GM19193 (cell line): ENCODE data around the gene PPP6R3.

ENCODE experiments used
- POLR2A ChIP-seq: IDR thresholded peaks from 4 replicates; pipeline ENCODE4 v1.6.1; 2011; ENCODE audit not compliant: insufficient read depth, insufficient read length; ENCODE audit errors: extremely low read depth

Gene PPP6R3

DNA sequence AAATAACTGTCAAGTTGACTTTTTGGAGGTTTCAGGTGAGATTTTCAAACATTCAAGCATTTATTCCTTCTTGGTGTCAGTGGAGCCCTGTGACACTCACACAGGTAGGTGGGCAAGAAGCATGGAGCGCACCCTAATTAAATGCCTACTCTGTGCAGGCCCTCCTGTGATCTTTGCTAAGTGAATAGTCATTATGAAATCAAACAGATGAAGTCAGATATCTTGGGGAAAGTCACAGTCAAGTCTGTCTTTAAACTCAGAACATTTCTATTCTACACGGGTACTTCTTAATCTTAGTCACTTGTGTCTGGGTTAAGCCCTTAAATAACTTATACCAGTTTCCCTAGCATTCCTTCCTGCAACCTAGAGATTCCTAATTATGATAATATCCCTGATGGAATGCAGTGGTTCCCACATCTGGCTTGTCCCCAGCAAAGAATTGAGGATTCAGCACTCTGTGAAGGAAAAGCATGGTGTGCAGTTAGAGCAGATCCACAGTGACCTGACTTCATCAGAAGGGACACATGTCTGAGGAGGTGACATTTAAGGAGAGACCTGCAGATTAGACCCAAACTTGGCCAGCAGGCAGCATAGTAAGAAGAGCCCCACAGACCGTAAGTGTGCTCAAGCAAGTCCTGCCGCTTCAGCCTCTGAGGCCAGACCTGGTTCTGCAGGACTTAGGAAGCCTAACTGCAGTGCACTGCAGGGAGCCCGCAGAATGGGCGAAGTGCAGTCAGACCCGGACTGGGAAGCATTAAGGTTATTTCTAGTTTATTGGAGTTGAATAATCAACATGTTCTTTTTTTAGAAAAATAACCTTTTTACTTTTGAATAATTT is 138.5 kb downstream of the PPP6R3 start:
- TF ChIP-seq POLR2A = no peak

GRCh38 chr11:68601147-68601546 is 140.6 kb downstream of the PPP6R3 start:
- TF ChIP-seq POLR2A = no peak

- TF ChIP-seq POLR2A = no peak
Measured at GRCh38 chr11:68609761-68610160, 149.2 kb downstream of the PPP6R3 start.

DNA sequence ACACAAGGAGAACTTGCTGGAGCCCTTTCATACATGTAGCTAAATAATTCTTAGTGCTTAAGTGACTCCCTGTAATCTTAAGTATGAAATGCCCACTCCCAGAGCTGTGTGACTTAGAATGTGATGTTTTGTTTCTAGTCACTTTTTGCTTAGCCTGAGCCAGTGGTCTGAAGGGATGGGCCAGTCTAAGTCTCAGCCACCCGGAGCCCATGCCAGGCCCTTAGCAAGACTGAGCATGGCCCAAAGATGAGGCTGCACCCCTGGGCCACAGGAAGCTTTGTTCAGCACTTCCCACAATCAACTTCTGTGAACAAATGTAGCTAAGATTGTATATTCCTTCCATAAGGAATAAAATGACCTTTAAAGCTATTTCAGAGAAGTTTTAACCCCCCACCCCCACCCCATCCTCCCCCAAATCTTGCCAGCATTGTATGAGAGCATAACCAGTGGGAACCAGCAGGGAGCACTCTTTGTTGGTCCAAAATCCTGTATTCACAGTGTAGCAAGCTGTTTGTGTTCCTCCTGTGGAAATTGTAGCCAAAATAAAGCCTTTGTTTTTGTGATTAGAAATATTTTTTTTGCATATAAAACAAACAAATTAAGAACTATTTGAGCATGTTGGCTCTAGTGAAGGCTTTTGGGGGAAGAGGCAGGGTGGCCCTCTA is 150.0 kb downstream of the PPP6R3 start:
- TF ChIP-seq POLR2A = no peak

GRCh38 chr11:68615657-68616056 is 155.1 kb downstream of the PPP6R3 start:
- TF ChIP-seq POLR2A = no peak

DNA sequence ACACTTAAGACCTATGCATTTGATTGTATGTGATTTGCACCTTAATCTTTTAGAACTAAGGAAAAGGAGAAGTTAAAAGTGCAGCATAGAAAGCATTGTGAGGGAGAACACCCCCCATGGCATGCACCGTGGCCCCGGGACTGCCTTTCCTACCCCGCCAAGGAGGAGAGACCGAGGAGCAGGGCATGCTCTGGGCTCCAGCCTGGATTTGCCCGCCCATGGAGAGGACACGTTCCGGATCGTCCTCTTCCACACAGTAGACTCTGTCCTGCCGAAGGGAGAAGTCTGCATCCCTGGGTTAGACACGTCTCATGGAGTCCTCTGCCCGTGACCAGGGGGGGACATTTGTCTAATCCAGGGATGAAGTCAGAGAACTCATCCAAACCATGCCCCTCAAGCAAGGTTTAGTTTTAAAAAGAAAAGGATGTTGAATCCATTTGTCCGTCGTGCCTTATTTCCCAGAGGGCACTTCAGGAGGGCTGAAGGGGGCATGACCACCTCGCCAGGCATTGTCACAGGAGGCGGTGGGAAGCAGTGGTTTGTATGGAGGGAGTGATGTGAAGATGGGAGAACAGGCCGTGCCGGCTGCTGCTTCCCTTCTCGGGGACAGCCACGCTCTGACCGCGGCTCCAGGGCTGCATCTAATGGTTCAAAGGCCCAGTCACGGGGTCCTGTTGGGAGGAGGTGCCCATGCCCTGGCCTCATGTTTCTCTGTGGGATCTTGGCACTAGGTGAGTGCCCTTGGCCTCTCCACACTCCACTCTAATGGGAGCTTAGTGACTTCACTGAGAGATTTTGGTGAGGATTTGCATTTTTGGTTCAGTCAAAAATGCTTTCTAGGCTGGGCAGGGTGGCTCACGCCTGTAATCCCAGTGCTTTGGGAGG is 157.6 kb downstream of the PPP6R3 start:
- no peak for TF ChIP-seq POLR2A

- no peak for TF ChIP-seq POLR2A
Measured at GRCh38 chr11:68621826-68622225, 161.3 kb downstream of the PPP6R3 start.

- no peak for TF ChIP-seq POLR2A
Measured at GRCh38 chr11:68632802-68633201, 172.2 kb downstream of the PPP6R3 start.

DNA sequence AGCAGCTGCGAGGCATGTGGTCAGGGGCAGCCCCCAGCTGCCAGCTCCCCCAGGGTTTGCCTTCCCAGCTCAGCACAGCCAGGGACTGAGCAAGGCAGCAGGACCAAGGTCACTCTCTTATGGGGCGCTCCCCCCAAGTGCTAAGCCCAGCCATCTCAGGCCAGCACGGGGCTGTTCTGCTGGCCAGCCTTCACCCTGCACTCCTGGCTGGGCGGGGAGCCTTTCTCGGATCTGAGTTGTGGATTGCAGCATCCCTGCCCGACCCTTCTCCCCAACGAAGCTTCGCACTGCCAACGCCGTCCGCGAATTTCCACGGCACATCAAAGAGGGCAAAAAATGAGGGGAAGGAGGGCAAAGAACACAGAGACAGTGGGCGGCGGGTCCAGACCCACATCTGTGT is 181.3 kb downstream of the PPP6R3 start:
- no peak for TF ChIP-seq POLR2A

DNA sequence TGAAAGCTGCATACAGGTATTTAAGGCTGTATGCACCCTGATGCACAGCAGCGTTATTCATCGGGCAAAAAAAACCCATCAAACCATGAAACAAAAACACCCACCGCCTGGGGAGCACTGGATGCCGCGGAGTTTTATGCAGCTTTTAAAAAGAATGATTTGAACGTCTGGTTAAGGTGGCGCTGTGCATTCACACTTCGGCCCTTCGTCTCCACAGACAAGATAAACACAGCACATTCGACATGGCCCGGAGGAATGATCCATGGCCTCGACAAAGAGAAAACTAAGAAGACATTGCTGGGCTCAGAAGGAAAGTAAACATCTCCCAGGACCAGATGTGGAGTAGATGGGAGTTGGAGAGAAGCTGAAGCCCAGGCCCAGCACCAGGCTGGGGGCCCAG is 183.0 kb downstream of the PPP6R3 start:
- TF ChIP-seq POLR2A = no peak

DNA sequence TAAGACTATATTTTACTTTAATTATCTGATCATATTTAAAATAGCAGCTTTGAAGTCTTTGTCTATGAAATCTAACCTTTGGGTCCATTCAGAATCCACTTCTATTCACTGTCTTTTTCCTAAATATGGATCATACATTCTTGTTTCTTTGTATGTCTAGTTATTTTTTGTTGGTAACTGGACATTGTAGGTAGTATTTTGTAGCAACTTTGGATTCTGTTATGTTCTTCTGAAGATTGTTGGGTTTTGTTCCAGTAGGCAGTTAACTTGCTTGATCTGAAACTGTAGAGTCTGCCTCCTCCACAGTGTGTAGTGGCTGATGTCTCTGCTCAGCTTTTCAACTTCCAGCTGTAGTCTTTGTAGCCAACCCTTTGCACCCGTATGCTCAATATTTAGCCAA is 186.3 kb downstream of the PPP6R3 start:
- no peak for TF ChIP-seq POLR2A

- no peak for TF ChIP-seq POLR2A
Measured at GRCh38 chr11:68649851-68650555, 189.5 kb downstream of the PPP6R3 start.

DNA sequence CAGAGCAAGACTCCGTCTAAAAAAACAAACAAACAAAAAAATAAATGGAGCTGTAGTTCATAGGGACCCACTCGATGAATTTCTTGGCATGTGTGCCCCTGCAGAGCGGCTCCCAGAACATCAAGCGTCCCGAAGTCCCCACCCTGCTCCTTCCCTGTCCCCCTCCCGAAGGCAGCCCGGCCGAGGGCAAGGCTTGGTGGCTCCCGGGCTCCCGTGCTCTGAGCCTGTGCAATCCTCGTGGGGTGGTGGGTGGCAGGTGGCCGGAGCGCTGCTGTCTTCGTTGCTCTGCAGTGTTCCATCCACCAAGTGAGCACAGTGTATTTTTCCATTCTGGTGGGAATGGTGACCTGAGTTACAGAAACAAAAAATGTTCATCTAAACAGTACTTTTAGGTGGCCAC is 190.2 kb downstream of the PPP6R3 start:
- no peak for TF ChIP-seq POLR2A

- no peak for TF ChIP-seq POLR2A
Measured at GRCh38 chr11:68651208-68651984, 190.8 kb downstream of the PPP6R3 start.
